Measurements from ENCODE around the gene VASP.

DNA sequence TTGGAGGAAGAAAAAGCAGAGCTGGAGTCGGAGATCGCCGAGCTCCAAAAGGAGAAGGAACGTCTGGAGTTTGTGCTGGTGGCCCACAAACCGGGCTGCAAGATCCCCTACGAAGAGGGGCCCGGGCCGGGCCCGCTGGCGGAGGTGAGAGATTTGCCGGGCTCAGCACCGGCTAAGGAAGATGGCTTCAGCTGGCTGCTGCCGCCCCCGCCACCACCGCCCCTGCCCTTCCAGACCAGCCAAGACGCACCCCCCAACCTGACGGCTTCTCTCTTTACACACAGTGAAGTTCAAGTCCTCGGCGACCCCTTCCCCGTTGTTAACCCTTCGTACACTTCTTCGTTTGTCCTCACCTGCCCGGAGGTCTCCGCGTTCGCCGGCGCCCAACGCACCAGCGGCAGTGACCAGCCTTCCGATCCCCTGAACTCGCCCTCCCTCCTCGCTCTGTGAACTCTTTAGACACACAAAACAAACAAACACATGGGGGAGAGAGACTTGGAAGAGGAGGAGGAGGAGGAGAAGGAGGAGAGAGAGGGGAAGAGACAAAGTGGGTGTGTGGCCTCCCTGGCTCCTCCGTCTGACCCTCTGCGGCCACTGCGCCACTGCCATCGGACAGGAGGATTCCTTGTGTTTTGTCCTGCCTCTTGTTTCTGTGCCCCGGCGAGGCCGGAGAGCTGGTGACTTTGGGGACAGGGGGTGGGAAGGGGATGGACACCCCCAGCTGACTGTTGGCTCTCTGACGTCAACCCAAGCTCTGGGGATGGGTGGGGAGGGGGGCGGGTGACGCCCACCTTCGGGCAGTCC, 34.5 kb upstream of the VASP start:
- TF ChIP-seq, protein P1, sequence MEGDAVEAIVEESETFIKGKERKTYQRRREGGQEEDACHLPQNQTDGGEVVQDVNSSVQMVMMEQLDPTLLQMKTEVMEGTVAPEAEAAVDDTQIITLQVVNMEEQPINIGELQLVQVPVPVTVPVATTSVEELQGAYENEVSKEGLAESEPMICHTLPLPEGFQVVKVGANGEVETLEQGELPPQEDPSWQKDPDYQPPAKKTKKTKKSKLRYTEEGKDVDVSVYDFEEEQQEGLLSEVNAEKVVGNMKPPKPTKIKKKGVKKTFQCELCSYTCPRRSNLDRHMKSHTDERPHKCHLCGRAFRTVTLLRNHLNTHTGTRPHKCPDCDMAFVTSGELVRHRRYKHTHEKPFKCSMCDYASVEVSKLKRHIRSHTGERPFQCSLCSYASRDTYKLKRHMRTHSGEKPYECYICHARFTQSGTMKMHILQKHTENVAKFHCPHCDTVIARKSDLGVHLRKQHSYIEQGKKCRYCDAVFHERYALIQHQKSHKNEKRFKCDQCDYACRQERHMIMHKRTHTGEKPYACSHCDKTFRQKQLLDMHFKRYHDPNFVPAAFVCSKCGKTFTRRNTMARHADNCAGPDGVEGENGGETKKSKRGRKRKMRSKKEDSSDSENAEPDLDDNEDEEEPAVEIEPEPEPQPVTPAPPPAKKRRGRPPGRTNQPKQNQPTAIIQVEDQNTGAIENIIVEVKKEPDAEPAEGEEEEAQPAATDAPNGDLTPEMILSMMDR (IDR thresholded peaks at IDR 0.05 in 2 of 3, conservative IDR thresholded peaks at IDR 0.05 in 1 of 3; ENCODE audit: insufficient read depth in 2 of 3, low read depth in 1 of 3, low read length in 3 of 3) = no peak
- TF ChIP-seq JUND (IDR thresholded peaks at IDR 0.05; ENCODE audit: borderline replicate concordance, low read depth, low read length) = no peak
- TF ChIP-seq JUND (tag; IDR thresholded peaks at IDR 0.05; ENCODE audit: borderline replicate concordance, low read depth, low read length) = no peak
- TF ChIP-seq STAT5B (CRISPR knock-in tag; IDR thresholded peaks at IDR 0.05) = no peak
- TF ChIP-seq PCBP2 (IDR thresholded peaks at IDR 0.05; ENCODE audit: low read depth, low read length, poor library complexity, severe bottlenecking) = no peak
- TF ChIP-seq, protein P2, sequence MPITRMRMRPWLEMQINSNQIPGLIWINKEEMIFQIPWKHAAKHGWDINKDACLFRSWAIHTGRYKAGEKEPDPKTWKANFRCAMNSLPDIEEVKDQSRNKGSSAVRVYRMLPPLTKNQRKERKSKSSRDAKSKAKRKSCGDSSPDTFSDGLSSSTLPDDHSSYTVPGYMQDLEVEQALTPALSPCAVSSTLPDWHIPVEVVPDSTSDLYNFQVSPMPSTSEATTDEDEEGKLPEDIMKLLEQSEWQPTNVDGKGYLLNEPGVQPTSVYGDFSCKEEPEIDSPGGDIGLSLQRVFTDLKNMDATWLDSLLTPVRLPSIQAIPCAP (CRISPR knock-in tag; IDR thresholded peaks at IDR 0.05; ENCODE audit: borderline replicate concordance) = no peak
- no peak for TF ChIP-seq FOXA1 (IDR thresholded peaks at IDR 0.05; ENCODE audit: borderline replicate concordance)

Data from K562 (cell line).